ENCODE data around the gene CACNA1G.

Gene CACNA1G

GRCh38 chr17:50676065-50676975 is 115.8 kb downstream of the CACNA1G start:
- no peak overlapping the region for H3K4me3 ChIP-seq (ENCODE audit: low read length)
- no peak for DNase-seq (ENCODE audit: low read depth)
- no peak for TF ChIP-seq CTCF (conservative IDR thresholded peaks at IDR 0.05; ENCODE audit: low read length)
